K562 (cell line): ENCODE data around the gene CAMK2A. TPM values are rescaled to one million over a fixed set of nuclear protein-coding genes. Genes with fewer than 3 reads are reported as not detected.
A peak's percentile ranks its signal among the peaks of the same experiment; 100 is the strongest.

ENCODE experiments used
- ARID1B ChIP-seq: fragments of 450-650 bp; IDR thresholded peaks from 2 replicates; pipeline ENCODE4 v1.6.1; 2016; ENCODE audit warnings: antibody characterized with exemption, mild to moderate bottlenecking, inconsistent platforms
- ATF6 ChIP-seq: sonication (generic); formaldehyde crosslinking; IDR thresholded peaks from 2 replicates; pipeline ENCODE4 v1.4.0; 2020; ENCODE audit warnings: mild to moderate bottlenecking, missing genetic modification reagents
- BRD4 ChIP-seq: fragments of 200-600 bp; sonication (generic); IDR thresholded peaks from 2 replicates; pipeline ENCODE4 v1.6.1; 2017; ENCODE audit warnings: inconsistent platforms
- CBFA2T3 ChIP-seq: fragments of 450-650 bp; IDR thresholded peaks from 2 replicates; pipeline ENCODE4 v1.6.1; 2017
- CEBPZ ChIP-seq: fragments of 150-350 bp; IDR thresholded peaks from 2 replicates; pipeline ENCODE4 v1.6.1; 2014; ENCODE audit warnings: low read depth, mild to moderate bottlenecking, low read length, borderline replicate concordance
- CTCFL ChIP-seq: IDR thresholded peaks from 2 replicates; pipeline ENCODE4 v1.6.1; 2011; ENCODE audit warnings: borderline replicate concordance, low read depth, mild to moderate bottlenecking, moderate library complexity, low read length; ENCODE audit not compliant: insufficient read depth, poor library complexity, severe bottlenecking
- ELF1 ChIP-seq: fragments of 200-800 bp; sonication (Bioruptor generic); IDR thresholded peaks from 2 replicates; pipeline ENCODE4 v1.6.1; 2016; ENCODE audit warnings: missing genetic modification characterization, missing compliant biosample characterization
- ERF ChIP-seq: fragments of 450-650 bp; formaldehyde crosslinking; IDR thresholded peaks from 2 replicates; pipeline ENCODE4 v1.4.0; 2020; ENCODE audit warnings: mild to moderate bottlenecking, mixed read lengths
- FOXM1 ChIP-seq, 2 experiments: fragments of 450-650 bp in 1 of 2; sonication (generic) in 1 of 2; formaldehyde crosslinking in 1 of 2; IDR thresholded peaks; 2 replicates each; pipeline versions ENCODE4 v1.6.1 to v1.9.0; 2017 to 2022; ENCODE audit warnings: low read depth in 2 of 2, mild to moderate bottlenecking in 2 of 2, missing genetic modification reagents in 1 of 2, moderate library complexity in 1 of 2
- HNRNPH1 ChIP-seq: fragments of 200-400 bp; formaldehyde crosslinking; optimal IDR thresholded peaks from 2 replicates; pipeline ENCODE3; 2017; ENCODE audit warnings: low read depth, mild to moderate bottlenecking, low read length, moderate library complexity
- HNRNPLL ChIP-seq: fragments of 200-400 bp; formaldehyde crosslinking; IDR thresholded peaks from 2 replicates; pipeline ENCODE4 v1.6.1; 2017; ENCODE audit warnings: low read length, low read depth, mild to moderate bottlenecking; ENCODE audit not compliant: poor library complexity, severe bottlenecking
- HNRNPUL1 ChIP-seq: fragments of 200-400 bp; formaldehyde crosslinking; IDR thresholded peaks from 2 replicates; pipeline ENCODE4 v1.6.1; 2017; ENCODE audit warnings: low read length
- KAT7 ChIP-seq: sonication (generic); formaldehyde crosslinking; IDR thresholded peaks from 2 replicates; pipeline ENCODE4 v1.8.0; 2022; ENCODE audit warnings: missing genetic modification reagents, mild to moderate bottlenecking, borderline replicate concordance
- NELFE ChIP-seq: IDR thresholded peaks from 2 replicates; pipeline ENCODE4 v1.6.1; 2011; ENCODE audit warnings: mild to moderate bottlenecking; ENCODE audit not compliant: insufficient read depth, insufficient read length
- TFAP4 ChIP-seq: sonication (generic); formaldehyde crosslinking; IDR thresholded peaks from 2 replicates; pipeline ENCODE4 v1.8.0; 2022; ENCODE audit warnings: missing genetic modification reagents, mild to moderate bottlenecking, moderate library complexity, borderline replicate concordance
- THRB ChIP-seq: fragments of 450-650 bp; formaldehyde crosslinking; conservative IDR thresholded peaks from 2 replicates; pipeline ENCODE4 v1.4.0; 2022; ENCODE audit warnings: mild to moderate bottlenecking, missing genetic modification characterization
- TSC22D4 ChIP-seq: fragments of 450-650 bp; IDR thresholded peaks from 2 replicates; pipeline ENCODE4 v1.6.1; 2016; ENCODE audit warnings: missing genetic modification characterization, missing biosample characterization, control low read depth
- ZNF76 ChIP-seq: fragments of 250-450 bp; sonication (Bioruptor Pico); IDR thresholded peaks from 2 replicates; pipeline ENCODE4 v1.4.0; 2020; ENCODE audit warnings: mild to moderate bottlenecking, moderate library complexity, borderline replicate concordance
- ZNF79 ChIP-seq: fragments of 250-450 bp; sonication (Bioruptor Pico); IDR thresholded peaks from 2 replicates; pipeline ENCODE4 v1.4.0; 2020; ENCODE audit warnings: low read depth, mild to moderate bottlenecking, moderate library complexity
- polyA plus RNA-seq, 8 experiments: library from polyadenylated mRNA; depleted of rRNA in 4 of 8; stranded (reverse) in 5 of 8; unstranded in 3 of 8; fragments of >200 nt; fragmentation: Nextera tagmentation in 2 of 8; fragmentation: Illumina TruSeq in 1 of 8; extraction: Ambion mirVana in 2 of 8; extraction: Trizol in 1 of 8; gene quantifications; 2 replicates each; pipeline versions ENCODE4 v1.2.1 to v1.2.3, GENCODE V29; 2011 to 2014; ENCODE audit warnings: inconsistent platforms in 1 of 8, missing spikeins in 1 of 8
- total RNA-seq, 7 experiments: library from RNA; depleted of rRNA in 6 of 7; stranded (reverse); fragments of >200 nt in 6 of 7; fragmentation: Illumina TruSeq in 2 of 7; extraction: Trizol in 2 of 7; gene quantifications; 2 replicates each; pipeline versions ENCODE4 v1.2.1 to v1.2.3, GENCODE V29; 2011 to 2021; ENCODE audit warnings: low replicate concordance in 1 of 7

Gene CAMK2A
- total and polyA plus RNA-seq, 9 of the 15 experiments (the other 6 are each of a cell fraction or from before 2014, with no cell fraction given): 0.01 to 0.18 (median 0.04) TPM; not detected in 6

GRCh38 chr5:150323092-150323491, 33.5 kb upstream of the CAMK2A start (continued):
- TF ChIP-seq TFAP4 (CRISPR knock-in tag) (no peak), ELF1 (tag) (no peak), TSC22D4 (no peak), ZNF79 (CRISPR knock-in tag) (no peak), ATF6 (CRISPR knock-in tag) (no peak), NELFE (no peak), KAT7 (CRISPR knock-in tag) (no peak), CBFA2T3 (0 out of 2 replicates have a peak, but pooled peaks have one; percentile 18), ERF (CRISPR knock-in tag) (no peak), FOXM1 (IDR thresholded peaks at IDR 0.05; ENCODE audit: low read depth) (no peak), FOXM1 (CRISPR knock-in tag; IDR thresholded peaks at IDR 0.05; ENCODE audit: low read depth) (no peak), BRD4 (no peak), CTCFL (no peak), HNRNPUL1 (no peak), THRB (no peak), HNRNPH1 (no peak), ARID1B (no peak), ZNF76 (CRISPR knock-in tag) (no peak), HNRNPLL (peak; percentile 64), CEBPZ (no peak)
